Neural crest cell (in vitro differentiated cells): ENCODE data around the gene PPP2R2C. TPM values are rescaled to one million over a fixed set of nuclear protein-coding genes. Genes with fewer than 3 reads are reported as not detected.

Source experiments
- DNase-seq: peaks from one replicate; pipeline ENCODE4 v3.0.0; 2021; ENCODE audit warnings: low read depth, mixed read lengths, low spot score
- H3K27ac Mint-ChIP-seq: one replicate; pipeline ENCODE4 v1.8.0; 2021; ENCODE audit warnings: mild to moderate bottlenecking, mixed read lengths; ENCODE audit not compliant: unreplicated experiment
- H3K27me3 Mint-ChIP-seq: 2 replicates; pipeline ENCODE4 v1.8.0; 2021; ENCODE audit warnings: low read depth, mild to moderate bottlenecking, mixed read lengths
- H3K36me3 Mint-ChIP-seq: 2 replicates; pipeline ENCODE4 v1.8.0; 2021; ENCODE audit warnings: low read depth, mild to moderate bottlenecking, mixed read lengths
- H3K4me1 Mint-ChIP-seq: 2 replicates; pipeline ENCODE4 v1.8.0; 2021; ENCODE audit warnings: mixed read lengths
- H3K4me3 Mint-ChIP-seq: one replicate; pipeline ENCODE4 v1.8.0; 2021; ENCODE audit warnings: mild to moderate bottlenecking, mixed read lengths
- H3K9me3 Mint-ChIP-seq: 2 replicates; pipeline ENCODE4 v1.8.0; 2021; ENCODE audit warnings: mixed read lengths
- CTCF ChIP-seq: fragments of 200-600 bp; sonication (generic); conservative IDR thresholded peaks from 2 replicates; pipeline ENCODE4 v1.5.0; 2021; ENCODE audit warnings: antibody characterized with exemption, mild to moderate bottlenecking
- total RNA-seq: library from RNA; stranded (reverse); gene quantifications from 2 replicates; pipeline ENCODE4 v1.2.1, GENCODE V29; 2021

PPP2R2C gene
- total RNA-seq, 1 donor from 2014 or later, result 0.35 TPM

GRCh38 chr4:6471307-6472007 lies 957 bp downstream of the PPP2R2C start:
- no peak for DNase-seq
- Mint-ChIP-seq H3K4me3 (no peak overlapping the region), H3K9me3 (no peaks in the 10 kb centered on the region), H3K4me1 (no peaks in the 10 kb centered on the region), H3K27ac (no peak overlapping the region), H3K36me3 (no peaks in the 10 kb centered on the region), H3K27me3 (peaks cover 88% of the 10 kb centered on the region)
- no peak for TF ChIP-seq CTCF

- Mint-ChIP-seq H3K27ac (no peak overlapping the region), H3K27me3 (peaks cover 88% of the 10 kb centered on the region), H3K9me3 (no peaks in the 10 kb centered on the region), H3K36me3 (no peaks in the 10 kb centered on the region), H3K4me3 (peak overlapping the region; percentile 61), H3K4me1 (no peaks in the 10 kb centered on the region)
- no peak for DNase-seq
- no peak for TF ChIP-seq CTCF
Observed at GRCh38 chr4:6470502-6471306, 1.7 kb downstream of the PPP2R2C start.

- Mint-ChIP-seq H3K4me1 (no peaks in the 10 kb centered on the region), H3K27ac (peak overlapping the region; percentile 84), H3K4me3 (peak overlapping the region; percentile 61), H3K27me3 (peaks cover 87% of the 10 kb centered on the region), H3K9me3 (no peaks in the 10 kb centered on the region), H3K36me3 (no peaks in the 10 kb centered on the region)
- no peak for DNase-seq
- no peak for TF ChIP-seq CTCF
Observed at GRCh38 chr4:6469898-6470501, 2.4 kb downstream of the PPP2R2C start.

- TF ChIP-seq CTCF, result no peak
- H3K27me3 Mint-ChIP-seq, result peaks cover 85% of the 10 kb centered on the region
- H3K4me3 Mint-ChIP-seq, result no peak overlapping the region
- no peak for DNase-seq
- H3K4me1 Mint-ChIP-seq, result no peaks in the 10 kb centered on the region
- H3K9me3 Mint-ChIP-seq, result no peaks in the 10 kb centered on the region
- no peaks in the 10 kb centered on the region for H3K36me3 Mint-ChIP-seq
- H3K27ac Mint-ChIP-seq, result no peak overlapping the region
Observed at GRCh38 chr4:6469144-6469543, 3.3 kb downstream of the PPP2R2C start.

- no peak for DNase-seq
- Mint-ChIP-seq H3K27ac (no peak overlapping the region), H3K27me3 (peaks cover 81% of the 10 kb centered on the region), H3K9me3 (no peaks in the 10 kb centered on the region), H3K36me3 (no peaks in the 10 kb centered on the region), H3K4me3 (no peak overlapping the region), H3K4me1 (peaks cover 6% of the 10 kb centered on the region)
- TF ChIP-seq CTCF, result no peak
Observed at GRCh38 chr4:6468376-6468775, 4.0 kb downstream of the PPP2R2C start.
